HEK293 (cell line): ENCODE measurements around the gene NTSR1.

Experiments
- CTCF ChIA-PET: fragments of 350-600 bp; formaldehyde crosslinking; extraction: SDS; loops from one replicate; lab custom pipeline; 2021; ENCODE audit warnings: antibody characterized with exemption; lab: Yijun Ruan, JAX
- POLR2A ChIA-PET: fragments of 300-600 bp; formaldehyde crosslinking; extraction: SDS; loops from one replicate; lab custom pipeline; 2020; ENCODE audit warnings: antibody characterized with exemption, inconsistent platforms; lab: Yijun Ruan, JAX
- H3K27ac ChIP-seq: fragments of 200-500 bp; sonication (Bioruptor generic); 2 replicates; pipeline ENCODE4 v1.5.1; 2014; ENCODE audit warnings: low read depth, low read length, control low read depth, inconsistent platforms; ENCODE audit errors: extremely low read depth
- H3K36me3 ChIP-seq, 2 experiments: fragments of 200-500 bp in 1 of 2; sonication (Bioruptor generic) in 1 of 2; 1 replicate in 1 of 2; 2 replicates in 1 of 2; pipeline ENCODE4 v1.5.1; 2014 to 2017; ENCODE audit warnings: inconsistent platforms in 2 of 2, low read length in 2 of 2; ENCODE audit not compliant: control insufficient read depth in 2 of 2, insufficient read depth in 1 of 2
- H3K4me1 ChIP-seq: fragments of 200-500 bp; sonication (Bioruptor generic); 2 replicates; pipeline ENCODE4 v1.5.1; 2014; ENCODE audit warnings: mild to moderate bottlenecking, low read length, inconsistent platforms; ENCODE audit not compliant: control insufficient read depth, insufficient read depth
- H3K4me3 ChIP-seq: 2 replicates; pipeline ENCODE4 v1.5.1; 2011; ENCODE audit warnings: low read depth, mild to moderate bottlenecking, control low read depth, low read length, moderate library complexity
- H3K9me3 ChIP-seq: fragments of 200-500 bp; sonication (Bioruptor generic); 2 replicates; pipeline ENCODE4 v1.5.1; 2014; ENCODE audit warnings: low read depth, low read length, inconsistent platforms; ENCODE audit not compliant: control insufficient read depth, insufficient read depth
- GLI2 ChIP-seq: fragments of 450-650 bp; formaldehyde crosslinking; IDR thresholded peaks from 2 replicates; pipeline ENCODE4; 2017; ENCODE audit warnings: missing biosample characterization, missing genetic modification characterization, low read depth, borderline replicate concordance
- KLF10 ChIP-seq: fragments of 450-650 bp; IDR thresholded peaks from 2 replicates; pipeline ENCODE4 v1.5.1; 2018; ENCODE audit warnings: missing biosample characterization, mild to moderate bottlenecking, missing genetic modification characterization
- KLF17 ChIP-seq: fragments of 450-650 bp; formaldehyde crosslinking; IDR thresholded peaks from 2 replicates; pipeline ENCODE4 v1.5.1; 2016; ENCODE audit warnings: missing biosample characterization, missing genetic modification characterization
- MEIS1 ChIP-seq: sonication (generic); formaldehyde crosslinking; IDR thresholded peaks from 2 replicates; pipeline ENCODE4 v1.8.1; 2022; ENCODE audit warnings: missing genetic modification reagents, mild to moderate bottlenecking, borderline replicate concordance
- PRDM10 ChIP-seq: fragments of 450-650 bp; formaldehyde crosslinking; IDR thresholded peaks from 2 replicates; pipeline ENCODE4 v1.5.1; 2016; ENCODE audit warnings: missing biosample characterization, missing genetic modification characterization
- ZFHX2 ChIP-seq: fragments of 450-650 bp; formaldehyde crosslinking; conservative IDR thresholded peaks from 2 replicates; pipeline ENCODE4 v1.5.1; 2016; ENCODE audit warnings: missing biosample characterization, missing genetic modification characterization
- ZIC2 ChIP-seq: fragments of 450-650 bp; formaldehyde crosslinking; IDR thresholded peaks from 2 replicates; pipeline ENCODE4 v1.5.1; 2016; ENCODE audit warnings: missing biosample characterization, missing genetic modification characterization
- ZNF2 ChIP-seq: fragments of 450-650 bp; formaldehyde crosslinking; IDR thresholded peaks from 2 replicates; pipeline ENCODE4 v1.5.1; 2016; ENCODE audit warnings: missing biosample characterization, missing genetic modification characterization
- ZNF221 ChIP-seq: fragments of 450-650 bp; formaldehyde crosslinking; IDR thresholded peaks from 2 replicates; pipeline ENCODE4 v1.5.1; 2017; ENCODE audit warnings: missing biosample characterization, missing genetic modification characterization, borderline replicate concordance
- ZNF341 ChIP-seq: fragments of 450-650 bp; formaldehyde crosslinking; IDR thresholded peaks from 2 replicates; pipeline ENCODE4; 2016; ENCODE audit warnings: low read depth, missing biosample characterization, missing genetic modification characterization
- ZNF354C ChIP-seq: fragments of 450-650 bp; formaldehyde crosslinking; IDR thresholded peaks from 2 replicates; pipeline ENCODE4 v1.5.1; 2016; ENCODE audit warnings: missing biosample characterization, missing genetic modification characterization, low read depth, borderline replicate concordance
- ZNF423 ChIP-seq: fragments of 450-650 bp; formaldehyde crosslinking; IDR thresholded peaks from 2 replicates; pipeline ENCODE4 v1.5.1; 2016; ENCODE audit warnings: missing biosample characterization, missing genetic modification characterization
- ZNF501 ChIP-seq: fragments of 450-650 bp; formaldehyde crosslinking; IDR thresholded peaks from 2 replicates; pipeline ENCODE4 v1.5.1; 2016; ENCODE audit warnings: missing biosample characterization, missing genetic modification characterization
- ZNF529 ChIP-seq: fragments of 450-650 bp; formaldehyde crosslinking; IDR thresholded peaks from 2 replicates; pipeline ENCODE4 v1.5.1; 2017; ENCODE audit warnings: missing genetic modification characterization, missing biosample characterization; ENCODE audit not compliant: insufficient replicate concordance
- ZNF561 ChIP-seq: fragments of 450-650 bp; IDR thresholded peaks from 2 replicates; pipeline ENCODE4 v1.5.1; 2018; ENCODE audit warnings: missing biosample characterization, missing genetic modification characterization, borderline replicate concordance
- ZNF654 ChIP-seq: fragments of 450-650 bp; formaldehyde crosslinking; IDR thresholded peaks from 2 replicates; pipeline ENCODE4 v1.5.1; 2016; ENCODE audit warnings: low read depth, missing biosample characterization, missing genetic modification characterization
- ZNF76 ChIP-seq: fragments of 450-650 bp; formaldehyde crosslinking; IDR thresholded peaks from 2 replicates; pipeline ENCODE4; 2016; ENCODE audit warnings: low read depth, missing biosample characterization, missing genetic modification characterization, borderline replicate concordance
- TF ChIP-seq, protein P1 (sequence below): fragments of 450-650 bp; formaldehyde crosslinking; IDR thresholded peaks from 2 replicates; pipeline ENCODE4 v1.5.1; 2017; ENCODE audit warnings: missing biosample characterization, missing genetic modification characterization
- TF ChIP-seq, protein P2 (sequence below): fragments of 450-650 bp; formaldehyde crosslinking; IDR thresholded peaks from 2 replicates; pipeline ENCODE4 v1.5.1; 2016; ENCODE audit warnings: missing biosample characterization, missing genetic modification characterization

Gene NTSR1

GRCh38 chr20:62807444-62808210 is 99.0 kb downstream of the NTSR1 start:
- no peak overlapping the region for H3K4me3 ChIP-seq
- H3K4me1 ChIP-seq: no peaks in the 10 kb centered on the region
- ChIA-PET CTCF (interaction anchor here (0.6 to 3.4 kb wide), 20 partner anchors 8 to 647 kb away, joined by 3 to 18 read pairs (median 3); partner anchors contain the start of genes COL9A3 and MRGBP), POLR2A (interaction anchor here (1.0 to 1.7 kb wide), 2 partner anchors 12 to 441 kb away, joined by 3 read pairs; partner anchors contain the start of gene MRGBP)
- H3K36me3 ChIP-seq: peaks cover 4 to 61% of the 10 kb centered on the region in 2 experiments; a peak in 2 of 3 replicates
- no peaks in the 10 kb centered on the region for H3K9me3 ChIP-seq
- H3K27ac ChIP-seq: no peak overlapping the region
- TF ChIP-seq KLF10 (tag by site-specific recombination) (no peak), ZNF221 (tag by site-specific recombination) (no peak), KLF17 (no peak), MEIS1 (no peak), ZNF76 (tag by site-specific recombination) (no peak), ZFHX2 (tag by site-specific recombination) (peak; percentile 27), ZNF561 (no peak), ZNF423 (tag by site-specific recombination) (no peak)
- TF ChIP-seq, protein P1, sequence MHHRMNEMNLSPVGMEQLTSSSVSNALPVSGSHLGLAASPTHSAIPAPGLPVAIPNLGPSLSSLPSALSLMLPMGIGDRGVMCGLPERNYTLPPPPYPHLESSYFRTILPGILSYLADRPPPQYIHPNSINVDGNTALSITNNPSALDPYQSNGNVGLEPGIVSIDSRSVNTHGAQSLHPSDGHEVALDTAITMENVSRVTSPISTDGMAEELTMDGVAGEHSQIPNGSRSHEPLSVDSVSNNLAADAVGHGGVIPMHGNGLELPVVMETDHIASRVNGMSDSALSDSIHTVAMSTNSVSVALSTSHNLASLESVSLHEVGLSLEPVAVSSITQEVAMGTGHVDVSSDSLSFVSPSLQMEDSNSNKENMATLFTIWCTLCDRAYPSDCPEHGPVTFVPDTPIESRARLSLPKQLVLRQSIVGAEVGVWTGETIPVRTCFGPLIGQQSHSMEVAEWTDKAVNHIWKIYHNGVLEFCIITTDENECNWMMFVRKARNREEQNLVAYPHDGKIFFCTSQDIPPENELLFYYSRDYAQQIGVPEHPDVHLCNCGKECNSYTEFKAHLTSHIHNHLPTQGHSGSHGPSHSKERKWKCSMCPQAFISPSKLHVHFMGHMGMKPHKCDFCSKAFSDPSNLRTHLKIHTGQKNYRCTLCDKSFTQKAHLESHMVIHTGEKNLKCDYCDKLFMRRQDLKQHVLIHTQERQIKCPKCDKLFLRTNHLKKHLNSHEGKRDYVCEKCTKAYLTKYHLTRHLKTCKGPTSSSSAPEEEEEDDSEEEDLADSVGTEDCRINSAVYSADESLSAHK (tag by site-specific recombination): no peak

- CTCF ChIA-PET: interaction anchor here (0.5 to 2.8 kb wide), 25 partner anchors 8 to 648 kb away, joined by 3 to 17 read pairs (median 3); partner anchors contain the start of genes COL9A3, MRGBP and SLCO4A1
- TF ChIP-seq ZNF529 (tag by site-specific recombination) (no peak), ZNF2 (peak; percentile 75; the same call in 1 of the 2 replicates), ZNF341 (tag by site-specific recombination) (no peak; the same call in 1 of the 2 replicates), ZIC2 (tag by site-specific recombination) (no peak), ZNF654 (tag by site-specific recombination) (peak; percentile 52; the same call in 1 of the 2 replicates), PRDM10 (tag by site-specific recombination) (peak; percentile 95), KLF17 (no peak), ZNF354C (tag by site-specific recombination) (no peak), ZNF501 (no peak), GLI2 (tag by site-specific recombination) (no peak)
- TF ChIP-seq, protein P2, sequence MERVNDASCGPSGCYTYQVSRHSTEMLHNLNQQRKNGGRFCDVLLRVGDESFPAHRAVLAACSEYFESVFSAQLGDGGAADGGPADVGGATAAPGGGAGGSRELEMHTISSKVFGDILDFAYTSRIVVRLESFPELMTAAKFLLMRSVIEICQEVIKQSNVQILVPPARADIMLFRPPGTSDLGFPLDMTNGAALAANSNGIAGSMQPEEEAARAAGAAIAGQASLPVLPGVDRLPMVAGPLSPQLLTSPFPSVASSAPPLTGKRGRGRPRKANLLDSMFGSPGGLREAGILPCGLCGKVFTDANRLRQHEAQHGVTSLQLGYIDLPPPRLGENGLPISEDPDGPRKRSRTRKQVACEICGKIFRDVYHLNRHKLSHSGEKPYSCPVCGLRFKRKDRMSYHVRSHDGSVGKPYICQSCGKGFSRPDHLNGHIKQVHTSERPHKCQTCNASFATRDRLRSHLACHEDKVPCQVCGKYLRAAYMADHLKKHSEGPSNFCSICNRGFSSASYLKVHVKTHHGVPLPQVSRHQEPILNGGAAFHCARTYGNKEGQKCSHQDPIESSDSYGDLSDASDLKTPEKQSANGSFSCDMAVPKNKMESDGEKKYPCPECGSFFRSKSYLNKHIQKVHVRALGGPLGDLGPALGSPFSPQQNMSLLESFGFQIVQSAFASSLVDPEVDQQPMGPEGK (tag by site-specific recombination): no peak
Observed at GRCh38 chr20:62808211-62808865, 99.7 kb downstream of the NTSR1 start.

More at GRCh38 chr20:62808211-62808865, 99.7 kb downstream of the NTSR1 start:
- Histone ChIP-seq H3K9me3 (no peaks in the 10 kb centered on the region), H3K27ac (no peak overlapping the region), H3K4me3 (no peak overlapping the region), H3K4me1 (no peaks in the 10 kb centered on the region), H3K36me3 (peaks cover 4 to 65% of the 10 kb centered on the region in 2 experiments; a peak in 2 of 3 replicates)
- POLR2A ChIA-PET: interaction anchor here (0.7 to 1.7 kb wide), 3 partner anchors 13 to 442 kb away, joined by 3 to 8 read pairs (median 3); partner anchors contain the start of gene MRGBP
